Hematopoietic multipotent progenitor cell treated with erythropoietin and hydrocortisone succinate and interleukin-3 and kit ligand, for 8 days (in vitro differentiated cells): ENCODE results near the gene RADX.

Experiments
- DNase-seq: peaks from one replicate; pipeline ENCODE4 v3.0.0-alpha.2; 2015

Gene RADX

DNA sequence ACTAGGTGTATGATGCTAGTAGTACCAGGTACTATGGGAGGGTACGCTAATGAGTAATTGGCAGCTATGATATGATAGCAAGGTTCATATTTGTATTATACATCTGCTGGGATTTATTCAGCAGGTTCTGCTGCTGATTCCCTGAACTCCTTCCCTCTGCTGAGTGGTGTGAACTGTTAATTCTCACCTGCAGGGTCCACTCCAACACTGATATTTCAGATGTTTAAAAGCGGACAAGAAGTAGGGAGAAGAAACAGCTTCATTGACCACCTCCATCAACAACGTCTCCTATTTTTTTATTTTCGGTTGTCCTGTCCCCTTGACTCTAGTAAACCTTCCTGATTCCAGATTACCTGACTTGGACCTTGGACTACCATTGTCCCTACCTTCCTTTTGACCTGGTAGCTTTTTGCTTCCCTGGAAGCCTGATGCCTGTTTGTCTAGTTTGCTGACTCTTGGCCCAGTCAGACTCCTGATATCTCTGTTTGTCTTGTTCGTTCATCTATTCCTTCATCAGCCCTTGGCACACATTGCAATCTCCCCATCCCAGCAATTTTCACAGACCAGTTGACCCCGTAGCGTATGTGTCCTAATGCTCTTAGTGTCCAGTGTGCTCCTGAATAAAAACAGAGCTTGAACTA lies 80.8 kb downstream of the RADX start:
- DNase-seq: no peak

DNA sequence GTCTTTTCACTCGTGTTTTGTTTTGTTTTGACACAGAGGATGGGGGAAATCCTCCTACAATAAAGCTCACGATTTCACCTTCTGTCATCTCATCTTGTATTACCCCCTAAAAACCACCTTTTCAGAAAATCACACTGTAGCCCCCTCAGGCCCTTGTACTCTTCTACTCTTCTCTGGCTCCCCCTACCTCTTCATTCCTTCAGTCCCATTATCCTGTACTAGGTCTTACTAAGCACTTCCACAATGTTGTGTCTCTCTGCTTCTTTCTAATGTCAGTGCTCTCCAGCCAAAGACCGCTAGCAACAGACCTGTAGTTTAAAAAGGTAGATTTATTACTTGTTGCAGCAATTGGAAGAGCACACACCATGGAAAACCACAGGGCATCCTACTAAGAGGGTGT lies 84.7 kb downstream of the RADX start:
- no peak for DNase-seq

DNA sequence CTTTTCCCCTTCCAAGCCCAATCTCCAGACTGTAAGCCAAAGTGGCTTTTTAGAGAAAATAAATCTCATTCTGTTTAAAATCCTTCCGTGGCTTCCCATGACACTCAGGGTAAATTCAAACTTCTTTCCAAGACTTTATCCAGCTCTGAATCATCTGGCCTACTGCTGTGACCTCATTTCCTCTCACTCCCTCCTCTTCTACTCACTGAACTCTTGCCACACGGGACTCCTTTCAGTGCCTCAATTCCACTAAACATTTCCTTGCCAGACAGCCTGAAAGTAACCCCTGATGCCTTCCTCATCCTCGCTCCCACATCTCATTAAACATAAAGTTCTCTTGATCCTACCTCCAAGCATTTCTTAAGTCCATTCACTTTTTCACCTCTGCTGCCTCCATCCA lies 86.9 kb downstream of the RADX start:
- no peak for DNase-seq

DNA sequence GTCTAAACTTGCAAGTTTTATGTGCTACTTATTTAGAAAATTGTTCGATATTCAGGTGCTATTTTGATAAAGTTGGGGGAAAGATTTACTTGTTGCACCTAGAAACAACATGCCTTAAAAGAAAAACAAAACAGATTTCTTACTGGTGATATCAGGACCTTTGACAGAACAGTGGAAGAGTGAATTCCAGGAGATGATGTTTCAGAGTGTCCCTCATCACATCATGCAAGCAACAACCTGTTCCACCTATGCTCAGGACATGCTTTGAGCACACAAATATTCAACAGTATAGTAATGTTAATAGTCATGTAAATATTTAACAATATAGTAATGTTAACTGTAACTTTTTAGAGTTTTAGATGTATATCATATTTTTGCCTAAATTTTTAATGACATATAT lies 90.9 kb downstream of the RADX start:
- DNase-seq: no peak

DNA sequence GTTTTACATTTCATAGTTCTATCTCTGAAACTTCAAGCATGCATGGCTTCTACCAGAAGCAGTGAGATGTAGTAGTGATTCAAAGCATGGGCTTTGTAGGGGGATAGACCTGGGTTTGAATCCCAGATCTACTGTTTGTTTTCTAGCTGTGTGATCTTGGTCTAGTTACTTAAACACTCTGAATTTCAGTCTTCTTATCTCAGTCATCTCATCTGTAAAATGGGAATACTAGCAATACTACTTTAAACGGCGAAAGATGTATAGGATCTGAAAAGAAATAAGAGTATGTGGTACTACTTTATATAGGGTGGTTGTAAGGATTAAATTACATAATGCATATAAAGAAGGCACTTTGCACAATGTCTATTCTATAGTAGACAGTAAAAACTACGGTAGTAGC lies 94.7 kb downstream of the RADX start:
- DNase-seq: no peak

DNA sequence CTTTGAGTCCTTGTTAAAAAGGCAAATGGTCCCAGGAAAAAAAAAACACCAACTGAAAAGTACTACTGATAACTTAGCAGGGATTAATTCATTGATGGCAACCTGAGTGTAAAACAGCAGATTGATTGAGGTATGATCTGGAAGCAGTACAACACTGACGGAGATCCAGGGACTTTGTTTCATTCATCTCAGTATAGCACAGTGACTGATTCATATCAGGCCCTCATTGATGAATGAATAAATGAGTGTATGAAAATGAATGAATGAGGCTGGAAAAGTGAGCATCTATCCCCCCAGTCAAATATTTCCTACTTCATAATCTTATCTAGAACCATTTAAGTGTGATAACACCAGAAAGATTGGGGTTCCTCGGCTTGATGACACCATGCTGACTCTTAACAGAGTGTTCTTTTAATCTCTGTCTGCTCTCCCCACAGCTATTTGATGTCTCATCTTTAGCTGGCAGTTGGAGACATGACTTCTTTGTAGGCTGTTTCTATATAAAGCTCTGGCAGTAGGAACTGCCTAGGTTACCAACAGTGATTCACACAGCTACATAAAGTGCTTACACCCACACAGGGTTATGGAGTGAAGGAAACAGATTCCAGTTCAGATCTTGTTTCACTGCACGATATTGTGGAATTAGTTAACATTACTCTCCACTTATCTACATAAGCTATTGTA lies 96.1 kb downstream of the RADX start:
- DNase-seq: no peak

DNA sequence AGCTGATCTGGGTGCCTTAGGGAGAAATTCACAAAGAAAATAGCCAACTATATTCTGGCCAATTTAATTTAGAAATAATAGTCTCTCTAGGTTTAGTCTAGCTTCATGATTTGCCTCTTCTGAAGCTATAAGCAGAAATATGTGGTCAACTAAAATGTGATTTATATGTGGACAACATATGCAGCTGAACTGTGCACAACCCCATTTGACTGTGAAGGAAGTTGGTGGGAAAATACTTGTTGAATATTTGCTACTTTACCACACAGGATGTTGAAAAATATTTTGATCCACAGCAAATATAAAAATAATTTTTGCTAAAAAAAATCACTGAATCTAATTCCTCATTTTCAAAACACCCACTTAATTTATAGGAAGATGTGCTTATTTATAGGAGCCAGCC lies 99.0 kb downstream of the RADX start:
- no peak for DNase-seq

DNA sequence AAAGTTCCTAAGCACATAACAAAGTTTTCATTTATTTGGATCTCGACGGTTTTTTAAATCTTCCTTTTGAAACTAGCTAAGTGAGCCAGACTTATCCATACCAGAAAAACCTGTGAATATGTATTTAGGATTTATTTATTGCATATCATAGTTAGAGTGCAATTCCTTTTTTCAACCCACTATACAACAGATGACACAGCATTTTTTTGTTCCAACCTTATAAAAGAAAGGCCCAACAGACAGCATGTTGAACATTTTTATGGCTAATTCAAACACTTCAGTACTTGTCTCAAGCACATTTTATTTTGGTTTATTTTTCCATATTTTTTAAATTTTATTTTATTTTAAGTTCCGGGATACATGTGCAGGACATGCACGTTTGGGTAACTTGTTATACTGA lies 99.6 kb downstream of the RADX start:
- no peak for DNase-seq

DNA sequence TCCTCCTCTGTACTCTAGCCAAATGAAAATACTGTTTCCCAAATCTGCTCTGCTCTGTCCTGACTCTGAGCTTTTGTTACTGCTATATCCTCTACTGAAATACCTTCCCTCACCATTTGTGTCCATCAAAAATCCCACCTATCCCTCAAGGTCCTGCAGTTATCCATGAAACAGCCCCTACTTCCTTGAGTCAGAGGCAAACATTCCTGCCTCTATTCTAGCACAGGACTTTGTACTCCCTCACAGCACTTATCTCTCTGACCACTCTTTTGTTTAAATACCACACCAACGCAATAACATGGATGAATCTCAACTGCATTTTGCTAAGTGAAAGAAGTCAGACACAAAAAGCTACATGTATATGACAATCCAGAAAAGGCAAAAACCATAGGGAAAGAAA lies 104.2 kb downstream of the RADX start:
- DNase-seq: no peak

DNA sequence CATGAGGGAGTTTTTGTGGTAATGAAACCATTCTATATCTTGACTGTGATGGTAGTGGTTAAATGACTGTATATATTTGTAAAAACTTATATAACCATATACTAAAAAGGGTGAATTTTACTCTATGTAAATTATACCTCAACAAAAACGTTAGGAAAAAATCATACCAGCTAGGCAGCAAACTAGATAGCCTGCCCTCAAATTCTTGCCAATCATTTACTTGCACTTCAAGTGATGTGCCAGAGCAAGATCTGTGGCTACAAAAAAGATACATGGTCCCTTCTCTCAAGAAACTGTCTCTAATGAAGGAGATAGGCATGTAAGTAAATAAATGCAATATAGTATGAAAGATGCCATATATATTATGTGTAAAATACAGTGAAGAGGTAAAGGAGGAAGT lies 104.7 kb downstream of the RADX start:
- no peak for DNase-seq

DNA sequence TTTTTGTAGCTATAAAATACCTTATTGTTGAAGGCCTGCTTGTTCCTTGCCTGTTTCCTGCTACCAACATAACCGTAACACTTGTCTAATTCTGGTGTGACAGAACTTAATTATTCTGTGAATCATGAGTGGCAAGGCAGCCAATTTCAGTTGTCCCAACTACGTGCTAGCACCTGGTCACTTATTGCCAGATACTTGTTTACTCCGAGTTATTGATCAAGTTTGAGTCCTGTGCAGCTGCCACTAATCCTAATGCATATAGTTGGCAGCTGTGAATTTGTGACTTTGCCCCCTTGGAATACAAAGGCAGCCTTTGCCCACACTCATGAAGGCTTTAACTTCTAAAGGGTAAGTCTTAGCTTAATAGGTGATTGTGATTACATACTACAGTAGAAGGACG lies 106.9 kb downstream of the RADX start:
- DNase-seq: no peak

DNA sequence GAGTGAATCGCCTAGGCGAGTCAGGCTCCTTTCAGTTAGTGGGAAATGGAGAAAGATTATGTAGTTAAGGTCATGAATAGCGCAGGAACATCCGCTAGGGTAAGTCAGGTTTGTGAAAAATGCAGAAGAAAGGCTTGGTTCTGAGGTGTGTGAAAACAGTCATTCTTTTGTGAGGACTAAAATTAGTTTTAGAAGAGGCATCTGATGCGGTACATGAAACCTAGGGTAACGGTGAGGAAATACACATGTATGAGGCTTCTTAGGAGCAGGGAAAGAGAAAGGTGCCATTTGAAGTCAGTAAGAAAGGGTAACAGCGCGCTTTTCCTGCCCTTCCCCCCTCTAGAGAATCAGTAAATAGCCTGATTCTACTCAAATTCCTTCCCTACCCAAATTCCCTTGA lies 114.2 kb downstream of the RADX start:
- no peak for DNase-seq

DNA sequence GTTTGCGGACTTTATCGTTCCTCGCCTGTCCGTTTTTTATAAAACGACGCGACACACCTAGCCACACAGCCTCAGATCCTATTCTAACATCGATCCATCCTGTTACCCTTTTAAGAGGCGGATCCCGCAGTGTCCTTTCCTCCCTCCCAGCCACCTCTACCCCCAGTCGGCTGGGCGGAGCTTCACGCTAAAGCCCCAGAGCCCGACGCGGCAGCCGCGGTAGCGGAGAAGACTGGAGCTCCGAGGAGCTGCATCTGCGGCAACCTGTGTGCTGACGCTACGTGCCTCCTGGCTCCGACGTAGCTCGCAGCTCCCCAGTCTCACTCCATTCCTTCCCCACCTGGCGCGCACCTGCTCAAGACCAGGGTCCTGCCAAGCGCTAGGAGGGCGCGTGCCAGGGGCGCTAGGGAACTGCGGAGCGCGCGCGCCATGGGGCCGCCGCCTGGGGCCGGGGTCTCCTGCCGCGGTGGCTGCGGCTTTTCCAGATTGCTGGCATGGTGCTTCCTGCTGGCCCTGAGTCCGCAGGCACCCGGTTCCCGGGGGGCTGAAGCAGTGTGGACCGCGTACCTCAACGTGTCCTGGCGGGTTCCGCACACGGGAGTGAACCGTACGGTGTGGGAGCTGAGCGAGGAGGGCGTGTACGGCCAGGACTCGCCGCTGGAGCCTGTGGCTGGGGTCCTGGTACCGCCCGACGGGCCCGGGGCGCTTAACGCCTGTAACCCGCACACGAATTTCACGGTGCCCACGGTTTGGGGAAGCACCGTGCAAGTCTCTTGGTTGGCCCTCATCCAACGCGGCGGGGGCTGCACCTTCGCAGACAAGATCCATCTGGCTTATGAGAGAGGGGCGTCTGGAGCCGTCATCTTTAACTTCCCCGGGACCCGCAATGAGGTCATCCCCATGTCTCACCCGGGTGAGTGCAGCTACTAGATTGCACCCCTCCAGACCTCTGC lies 115.0 kb downstream of the RADX start, which contains the start of gene RNF128:
Gene RNF128, plus strand, starts transcription at position 217 of the 953 bp plus-strand sequence. Its CDS starts 213 bp downstream, at position 430.
- no peak for DNase-seq

DNA sequence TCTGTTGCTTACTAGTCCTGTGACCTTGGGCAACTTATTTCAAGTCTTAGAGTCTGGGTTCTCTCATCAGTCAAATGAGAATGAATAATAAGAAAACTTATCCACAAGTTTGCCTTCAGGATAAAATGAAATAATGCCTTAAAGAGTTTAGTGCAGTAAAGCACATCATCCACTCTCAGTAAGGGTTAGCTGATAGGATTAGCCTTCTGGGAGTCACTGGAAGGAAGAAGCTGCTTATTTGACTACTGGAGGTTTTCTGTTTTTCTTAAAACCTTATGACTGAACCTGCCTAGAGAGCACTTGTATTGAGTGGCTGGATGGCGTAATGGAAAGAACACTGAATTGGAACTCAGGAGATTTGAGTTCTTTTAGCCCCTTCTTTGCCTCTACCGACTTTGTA lies 116.6 kb downstream of the RADX start:
- DNase-seq: no peak
